Measurements from ENCODE around the gene PAQR7. TPM values are rescaled to one million over a fixed set of nuclear protein-coding genes. Genes with fewer than 3 reads are reported as not detected.

Gene PAQR7
- total RNA-seq, 3 donors from 2014 or later, result 4.2 to 8.2 (median 7.2) TPM

- TF ChIP-seq CTCF (IDR thresholded peaks at IDR 0.05) (no peak), POLR2AphosphoS5 (IDR thresholded peaks at IDR 0.05) (no peak), POLR2A (IDR thresholded peaks at IDR 0.05) (no peak)
- intact Hi-C loops (cut with DNase I; ENCODE audit: low total_unique reads), result no loop called here
- no peaks in the 10 kb centered on the region for H3K27me3 ChIP-seq
- H3K4me3 ChIP-seq, result no peak overlapping the region
- no peaks in the 10 kb centered on the region for H3K9me3 ChIP-seq
- no peaks in the 10 kb centered on the region for H3K36me3 ChIP-seq
- no peak for DNase-seq (ENCODE audit: low spot score in 2 of 2)
- H3K4me1 ChIP-seq, result peaks cover 0 to 11% of the 10 kb centered on the region in 2 donors
- H3K27ac ChIP-seq, result no peak overlapping the region
Observed at GRCh38 chr1:25900219-25900618, 24.7 kb upstream of the PAQR7 start.

GRCh38 chr1:25899792-25900191 is 24.3 kb upstream of the PAQR7 start:
- intact Hi-C loops (cut with DNase I; ENCODE audit: low total_unique reads), result loop anchor here (10.0 kb wide), 1 partner anchor 95 kb away; the partner anchor contains the start of gene PAFAH2

GRCh38 chr1:25898223-25899015 is 22.9 kb upstream of the PAQR7 start:
- Histone ChIP-seq H3K4me3 (no peak overlapping the region), H3K4me1 (peaks cover 0 to 7% of the 10 kb centered on the region in 2 donors), H3K36me3 (no peaks in the 10 kb centered on the region), H3K27ac (no peak overlapping the region), H3K9me3 (no peaks in the 10 kb centered on the region), H3K27me3 (no peaks in the 10 kb centered on the region)
- TF ChIP-seq POLR2AphosphoS5 (IDR thresholded peaks at IDR 0.05) (no peak), POLR2A (IDR thresholded peaks at IDR 0.05) (no peak), CTCF (IDR thresholded peaks at IDR 0.05) (no peak)
- no peak for DNase-seq (ENCODE audit: low spot score in 2 of 2)
- intact Hi-C loops (cut with DNase I; ENCODE audit: low total_unique reads), result loop anchor here (10.0 kb wide), 1 partner anchor 96 kb away; the partner anchor contains the start of gene PAFAH2

More at GRCh38 chr1:25899792-25900191, 24.3 kb upstream of the PAQR7 start:
- TF ChIP-seq POLR2AphosphoS5 (IDR thresholded peaks at IDR 0.05) (no peak), CTCF (IDR thresholded peaks at IDR 0.05) (no peak), POLR2A (IDR thresholded peaks at IDR 0.05) (no peak)
- H3K36me3 ChIP-seq, result no peaks in the 10 kb centered on the region
- no peaks in the 10 kb centered on the region for H3K27me3 ChIP-seq
- DNase-seq (ENCODE audit: low spot score in 2 of 2), result no peak
- no peak overlapping the region for H3K4me3 ChIP-seq
- H3K9me3 ChIP-seq, result no peaks in the 10 kb centered on the region
- no peak overlapping the region for H3K27ac ChIP-seq
- H3K4me1 ChIP-seq, result peaks cover 0 to 11% of the 10 kb centered on the region in 2 donors

- TF ChIP-seq POLR2AphosphoS5 (IDR thresholded peaks at IDR 0.05) (no peak), POLR2A (IDR thresholded peaks at IDR 0.05) (no peak), CTCF (IDR thresholded peaks at IDR 0.05) (no peak)
- no peaks in the 10 kb centered on the region for H3K36me3 ChIP-seq
- peaks cover 0 to 7% of the 10 kb centered on the region in 2 donors for H3K4me1 ChIP-seq
- intact Hi-C loops (cut with DNase I; ENCODE audit: low total_unique reads), result loop anchor here (10.0 kb wide), 1 partner anchor 97 kb away; the partner anchor contains the start of gene PAFAH2
- H3K9me3 ChIP-seq, result no peaks in the 10 kb centered on the region
- H3K27ac ChIP-seq, result no peak overlapping the region
- DNase-seq (ENCODE audit: low spot score in 2 of 2), result no peak
- H3K4me3 ChIP-seq, result no peak overlapping the region
- no peaks in the 10 kb centered on the region for H3K27me3 ChIP-seq
Observed at GRCh38 chr1:25897754-25898153, 22.2 kb upstream of the PAQR7 start.

GRCh38 chr1:25896266-25896665 is 20.8 kb upstream of the PAQR7 start:
- H3K4me1 ChIP-seq, result peaks cover 0 to 7% of the 10 kb centered on the region in 2 donors
- no peaks in the 10 kb centered on the region for H3K27me3 ChIP-seq
- no peak overlapping the region for H3K4me3 ChIP-seq
- no peaks in the 10 kb centered on the region for H3K9me3 ChIP-seq
- DNase-seq (ENCODE audit: low spot score in 2 of 2), result no peak
- TF ChIP-seq POLR2A (IDR thresholded peaks at IDR 0.05) (no peak), CTCF (IDR thresholded peaks at IDR 0.05) (no peak), POLR2AphosphoS5 (IDR thresholded peaks at IDR 0.05) (no peak)
- no peaks in the 10 kb centered on the region for H3K36me3 ChIP-seq
- H3K27ac ChIP-seq, result no peak overlapping the region
- intact Hi-C loops (cut with DNase I; ENCODE audit: low total_unique reads), result loop anchor here (10.0 kb wide), 1 partner anchor 99 kb away; the partner anchor contains the start of gene PAFAH2
